Activated CD4-positive, alpha-beta memory T cell treated with anti-CD3 and anti-CD28 coated beads for 36 hours (primary cell): ENCODE results near the gene H2AZ1. TPM values are rescaled to one million over a fixed set of nuclear protein-coding genes. Genes with fewer than 3 reads are reported as not detected.

ENCODE experiments used
- CTCF ChIA-PET: fragments of 350-600 bp; sonication (Branson Sonifier 250); formaldehyde crosslinking; loops from one replicate; lab custom pipeline; 2021; ENCODE audit warnings: antibody characterized with exemption, inconsistent platforms; lab: Charles Lee
- POLR2A ChIA-PET: fragments of 350-600 bp; sonication (Branson Sonifier 250); formaldehyde crosslinking; loops from one replicate; lab custom pipeline; 2021; ENCODE audit warnings: antibody characterized with exemption; lab: Charles Lee
- DNase-seq: peaks from one replicate; pipeline ENCODE4 v3.0.0-alpha.2; 2020
- H3K27ac Mint-ChIP-seq: one replicate; pipeline ENCODE4 v1.8.0; 2021; ENCODE audit warnings: mixed read lengths
- H3K27me3 Mint-ChIP-seq: one replicate; pipeline ENCODE4 v1.8.0; 2021; ENCODE audit warnings: mixed read lengths
- H3K36me3 Mint-ChIP-seq: one replicate; pipeline ENCODE4 v1.8.0; 2021; ENCODE audit warnings: mixed read lengths
- H3K4me1 Mint-ChIP-seq: one replicate; pipeline ENCODE4 v1.8.0; 2021; ENCODE audit warnings: low read depth, mixed read lengths
- H3K4me3 Mint-ChIP-seq: one replicate; pipeline ENCODE4 v1.8.0; 2021; ENCODE audit warnings: mild to moderate bottlenecking, mixed read lengths
- H3K9me3 Mint-ChIP-seq: one replicate; pipeline ENCODE4 v1.8.0; 2021; ENCODE audit warnings: mixed read lengths
- intact Hi-C: fragments of 100-400 bp; cut with micrococcal nuclease; formaldehyde crosslinking; loops from one replicate; pipeline ENCODE4 v1.15.1; 2023
- total RNA-seq, 2 experiments: library from RNA; stranded (reverse); gene quantifications; one replicate each; pipeline ENCODE4 v1.2.3, GENCODE V29; 2021

The H2AZ1 gene
- 100 to 1,000 TPM; 709 to 731 TPM for total RNA-seq

DNA sequence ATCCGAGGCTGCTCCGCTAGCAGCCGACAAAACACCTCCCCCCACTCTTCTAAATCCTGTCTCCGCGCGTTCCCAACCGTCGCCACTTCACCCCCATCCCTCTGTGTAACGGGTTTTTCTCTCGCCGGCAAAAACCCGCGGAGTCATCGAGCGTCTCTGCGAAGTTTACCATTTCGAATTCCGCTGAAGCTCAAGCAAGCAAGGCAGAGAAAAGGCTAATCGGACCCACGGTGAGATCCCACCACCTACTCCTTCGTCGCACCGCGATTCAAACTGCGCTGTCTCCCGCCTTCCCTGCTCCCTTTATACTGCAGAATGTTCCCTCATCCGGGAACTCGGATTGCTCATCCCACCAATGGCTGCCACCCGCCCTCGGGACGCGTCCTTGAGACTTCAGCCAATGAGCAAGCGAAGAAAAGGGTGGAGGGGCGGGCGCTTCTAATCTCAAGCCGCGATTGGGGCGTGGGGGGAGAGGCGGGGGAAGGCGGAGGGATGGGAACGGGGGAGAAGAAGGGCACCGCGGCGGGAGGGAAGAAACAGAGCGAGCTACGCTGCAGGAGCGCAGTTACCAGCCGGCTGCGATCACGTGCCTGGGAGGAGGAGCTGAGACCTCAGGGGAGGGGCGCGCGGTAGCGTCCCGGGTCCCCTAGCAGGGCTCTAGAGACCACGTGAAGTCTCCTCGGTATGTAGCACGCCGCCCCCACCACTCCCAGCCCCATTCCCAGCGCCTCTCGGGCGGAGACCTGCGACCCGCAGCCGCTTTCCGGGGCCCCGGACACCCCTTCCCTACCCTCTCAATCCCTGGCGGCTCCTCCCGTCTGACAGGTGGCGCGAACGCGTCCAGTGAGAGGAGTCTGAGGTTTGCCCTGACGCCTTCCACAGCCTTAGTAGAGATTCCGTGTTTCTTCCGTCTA lies at the start of gene H2AZ1:
H2AZ1 (minus strand) TSS at position 277 of the 914 bp plus-strand sequence; CDS start at position 172, 105 bp downstream.
- H3K4me1 Mint-ChIP-seq = peaks cover 27% of the 10 kb centered on the region
- POLR2A ChIA-PET = interaction anchor here (1.0 to 1.4 kb wide), 5 partner anchors 56 to 862 kb away, joined by 3 to 4 read pairs (median 3); partner anchors contain the start of genes ADH5, DAPP1, LAMTOR3 and TRMT10A
- H3K4me3 Mint-ChIP-seq = no peak within 1 kb of the TSS
- H3K27ac Mint-ChIP-seq = no peak within 1 kb of the TSS
- peaks cover 18% of the 10 kb centered on the region for H3K36me3 Mint-ChIP-seq
- intact Hi-C loops = loop anchor here (1.0 to 10.0 kb wide), 17 partner anchors 56 to 1807 kb away; partner anchors contain the start of genes ADH5, DAPP1, LAMTOR3 and METAP1
- peak; percentile 99 for DNase-seq
- no peaks in the 10 kb centered on the region for H3K9me3 Mint-ChIP-seq
- no peaks in the 10 kb centered on the region for H3K27me3 Mint-ChIP-seq
- CTCF ChIA-PET = interaction anchor here (1.0 to 2.9 kb wide), 5 partner anchors 48 to 955 kb away, joined by 3 to 11 read pairs (median 4); partner anchors contain the start of gene METAP1

- peaks cover 2% of the 10 kb centered on the region for H3K27me3 Mint-ChIP-seq
- H3K4me3 Mint-ChIP-seq = no peak overlapping the region
- no peaks in the 10 kb centered on the region for H3K9me3 Mint-ChIP-seq
- intact Hi-C loops = loop anchor here (5.0 kb wide), 1 partner anchor 84 kb away; no protein-coding TSS in a partner anchor
- CTCF ChIA-PET = interaction anchor here (0.6 to 1.5 kb wide), 6 partner anchors 9 to 98 kb away, joined by 3 to 7 read pairs (median 3); no protein-coding TSS in a partner anchor
- DNase-seq = no peak
- POLR2A ChIA-PET = no interaction called here
- H3K36me3 Mint-ChIP-seq = no peaks in the 10 kb centered on the region
- peaks cover 5% of the 10 kb centered on the region for H3K4me1 Mint-ChIP-seq
- H3K27ac Mint-ChIP-seq = no peak overlapping the region
Measured at GRCh38 chr4:99998062-99998867, 48.2 kb upstream of the H2AZ1 start.

DNA sequence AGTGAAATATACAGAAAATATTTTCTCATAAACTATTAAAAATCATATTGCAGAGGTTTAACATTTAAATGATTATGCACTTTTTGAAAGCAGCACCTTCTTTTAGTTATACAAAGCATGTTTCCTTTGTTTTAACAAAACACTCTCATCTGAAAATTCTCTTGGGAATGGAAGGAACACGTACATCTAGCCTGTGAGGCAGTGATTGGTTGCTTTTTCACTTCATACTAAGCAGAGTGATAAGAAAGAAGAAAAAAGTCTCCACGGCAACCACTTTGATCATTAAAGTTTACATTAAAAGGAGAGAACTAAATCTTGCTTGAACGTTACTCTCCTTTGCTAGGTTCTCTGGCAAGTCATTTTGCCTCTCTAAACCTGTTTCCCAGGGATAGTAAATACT lies 41.7 kb upstream of the H2AZ1 start:
- DNase-seq = no peak
- Mint-ChIP-seq H3K27ac (no peak overlapping the region), H3K36me3 (no peaks in the 10 kb centered on the region), H3K4me1 (no peaks in the 10 kb centered on the region), H3K27me3 (peaks cover 2% of the 10 kb centered on the region), H3K9me3 (no peaks in the 10 kb centered on the region), H3K4me3 (no peak overlapping the region)
- POLR2A ChIA-PET = no interaction called here
- CTCF ChIA-PET = no interaction called here
- intact Hi-C loops = no loop called here

- intact Hi-C loops = no loop called here
- no peak overlapping the region for H3K27ac Mint-ChIP-seq
- ChIA-PET CTCF (no interaction called here), POLR2A (no interaction called here)
- DNase-seq = no peak
- H3K4me3 Mint-ChIP-seq = no peak overlapping the region
- H3K27me3 Mint-ChIP-seq = peaks cover 6% of the 10 kb centered on the region
- no peaks in the 10 kb centered on the region for H3K4me1 Mint-ChIP-seq
- H3K36me3 Mint-ChIP-seq = no peaks in the 10 kb centered on the region
- no peaks in the 10 kb centered on the region for H3K9me3 Mint-ChIP-seq
Measured at GRCh38 chr4:99987681-99988080, 37.6 kb upstream of the H2AZ1 start.

GRCh38 chr4:99986792-99987191 lies 36.7 kb upstream of the H2AZ1 start:
- POLR2A ChIA-PET = no interaction called here
- H3K4me1 Mint-ChIP-seq = no peaks in the 10 kb centered on the region
- CTCF ChIA-PET = no interaction called here
- H3K9me3 Mint-ChIP-seq = no peaks in the 10 kb centered on the region
- H3K27me3 Mint-ChIP-seq = peaks cover 6% of the 10 kb centered on the region
- no peak overlapping the region for H3K27ac Mint-ChIP-seq
- no peak for DNase-seq
- intact Hi-C loops = no loop called here
- no peak overlapping the region for H3K4me3 Mint-ChIP-seq
- no peaks in the 10 kb centered on the region for H3K36me3 Mint-ChIP-seq

- intact Hi-C loops = no loop called here
- DNase-seq = no peak
- H3K36me3 Mint-ChIP-seq = no peaks in the 10 kb centered on the region
- H3K9me3 Mint-ChIP-seq = no peaks in the 10 kb centered on the region
- peaks cover 8% of the 10 kb centered on the region for H3K27me3 Mint-ChIP-seq
- ChIA-PET CTCF (no interaction called here), POLR2A (no interaction called here)
- no peak overlapping the region for H3K4me3 Mint-ChIP-seq
- H3K27ac Mint-ChIP-seq = no peak overlapping the region
- H3K4me1 Mint-ChIP-seq = no peaks in the 10 kb centered on the region
Measured at GRCh38 chr4:99983289-99983943, 33.3 kb upstream of the H2AZ1 start.

DNA sequence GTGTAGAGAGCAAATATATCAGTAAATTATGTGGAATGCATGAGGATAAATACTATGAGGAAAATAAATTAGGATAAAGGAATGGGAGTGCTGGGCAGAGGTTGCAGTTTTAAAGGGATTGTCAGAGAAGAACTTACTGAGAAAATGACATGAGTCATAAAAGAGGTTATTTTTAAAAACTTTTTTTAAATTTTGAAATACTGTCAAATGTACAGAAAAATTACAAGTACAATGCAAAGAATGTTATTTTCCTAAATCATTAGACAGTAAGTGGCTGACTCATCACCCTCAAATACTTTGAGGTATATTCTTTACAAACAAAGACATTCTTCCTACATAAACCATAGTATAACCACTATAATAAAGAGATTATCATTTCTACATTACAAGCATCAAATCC lies 29.8 kb upstream of the H2AZ1 start:
- Mint-ChIP-seq H3K9me3 (peaks cover 4% of the 10 kb centered on the region), H3K36me3 (no peaks in the 10 kb centered on the region), H3K27me3 (peaks cover 4% of the 10 kb centered on the region), H3K4me1 (no peaks in the 10 kb centered on the region), H3K27ac (no peak overlapping the region), H3K4me3 (no peak overlapping the region)
- intact Hi-C loops = no loop called here
- POLR2A ChIA-PET = no interaction called here
- DNase-seq = no peak
- CTCF ChIA-PET = no interaction called here

DNA sequence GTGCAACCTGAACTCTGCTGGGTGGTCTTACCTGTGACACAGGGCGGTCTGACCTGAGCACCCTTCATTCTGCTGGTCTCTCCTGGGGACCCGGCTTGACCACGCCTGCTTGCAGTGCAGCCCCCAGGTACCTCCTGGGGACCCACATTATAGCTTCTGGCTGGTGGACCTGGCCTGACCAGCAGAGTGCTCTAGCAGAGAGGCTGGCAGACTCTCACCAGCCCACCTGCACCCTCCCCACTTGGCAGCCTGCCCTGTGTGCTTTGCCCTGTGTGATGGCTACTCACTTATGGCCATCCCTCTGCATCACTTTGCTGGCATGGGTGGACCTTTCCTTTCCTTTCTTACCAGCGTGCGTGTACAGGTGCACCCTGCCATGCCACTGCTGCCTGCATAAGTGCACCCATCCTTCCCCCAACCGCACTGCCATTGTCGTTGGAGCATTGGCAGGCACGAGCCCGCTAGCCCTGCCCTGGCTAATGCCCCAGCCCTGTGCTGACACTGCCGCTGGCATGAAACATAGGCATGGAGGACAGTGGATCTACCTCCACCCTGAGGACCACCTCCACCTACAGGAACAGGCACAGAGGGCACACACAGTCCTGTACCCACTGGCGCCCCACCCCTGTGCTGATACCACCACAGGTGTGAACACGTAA lies 21.5 kb upstream of the H2AZ1 start:
- Mint-ChIP-seq H3K36me3 (no peaks in the 10 kb centered on the region), H3K27ac (no peak overlapping the region), H3K27me3 (peaks cover 5% of the 10 kb centered on the region), H3K4me1 (no peaks in the 10 kb centered on the region), H3K9me3 (peaks cover 9% of the 10 kb centered on the region), H3K4me3 (no peak overlapping the region)
- ChIA-PET POLR2A (no interaction called here), CTCF (no interaction called here)
- no peak for DNase-seq
- intact Hi-C loops = no loop called here

DNA sequence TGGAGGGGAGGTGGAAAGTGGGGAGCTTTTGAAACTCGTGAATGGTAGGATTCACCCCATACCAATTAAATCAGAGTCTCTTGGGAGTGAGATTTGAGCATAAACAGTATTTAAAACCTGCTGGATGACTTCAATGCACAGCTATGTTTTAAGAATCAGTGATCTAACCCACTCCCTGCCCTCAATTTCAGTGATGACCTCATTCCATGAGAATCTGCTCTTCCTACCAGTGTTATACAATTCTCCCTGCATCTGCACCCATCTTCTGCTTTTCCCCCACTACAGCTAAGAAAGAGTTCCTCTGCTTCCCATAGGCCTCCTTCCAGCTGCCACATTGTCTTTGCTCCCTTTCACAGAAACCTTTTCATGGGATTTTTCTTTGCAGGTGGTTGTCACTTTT lies 18.3 kb upstream of the H2AZ1 start:
- POLR2A ChIA-PET = no interaction called here
- intact Hi-C loops = no loop called here
- CTCF ChIA-PET = no interaction called here

GRCh38 chr4:99966692-99967091 lies 16.6 kb upstream of the H2AZ1 start:
- no peaks in the 10 kb centered on the region for H3K36me3 Mint-ChIP-seq
- no peak for DNase-seq
- peaks cover 5% of the 10 kb centered on the region for H3K27me3 Mint-ChIP-seq
- H3K4me3 Mint-ChIP-seq = no peak overlapping the region
- intact Hi-C loops = no loop called here
- H3K27ac Mint-ChIP-seq = no peak overlapping the region
- POLR2A ChIA-PET = no interaction called here
- no peaks in the 10 kb centered on the region for H3K9me3 Mint-ChIP-seq
- H3K4me1 Mint-ChIP-seq = peaks cover 13% of the 10 kb centered on the region
- CTCF ChIA-PET = no interaction called here

More for the DNA sequence above, 18.3 kb upstream of the H2AZ1 start:
- no peaks in the 10 kb centered on the region for H3K9me3 Mint-ChIP-seq
- H3K36me3 Mint-ChIP-seq = no peaks in the 10 kb centered on the region
- no peak overlapping the region for H3K27ac Mint-ChIP-seq
- DNase-seq = no peak
- H3K4me1 Mint-ChIP-seq = peaks cover 13% of the 10 kb centered on the region
- H3K27me3 Mint-ChIP-seq = peaks cover 5% of the 10 kb centered on the region
- H3K4me3 Mint-ChIP-seq = no peak overlapping the region

DNA sequence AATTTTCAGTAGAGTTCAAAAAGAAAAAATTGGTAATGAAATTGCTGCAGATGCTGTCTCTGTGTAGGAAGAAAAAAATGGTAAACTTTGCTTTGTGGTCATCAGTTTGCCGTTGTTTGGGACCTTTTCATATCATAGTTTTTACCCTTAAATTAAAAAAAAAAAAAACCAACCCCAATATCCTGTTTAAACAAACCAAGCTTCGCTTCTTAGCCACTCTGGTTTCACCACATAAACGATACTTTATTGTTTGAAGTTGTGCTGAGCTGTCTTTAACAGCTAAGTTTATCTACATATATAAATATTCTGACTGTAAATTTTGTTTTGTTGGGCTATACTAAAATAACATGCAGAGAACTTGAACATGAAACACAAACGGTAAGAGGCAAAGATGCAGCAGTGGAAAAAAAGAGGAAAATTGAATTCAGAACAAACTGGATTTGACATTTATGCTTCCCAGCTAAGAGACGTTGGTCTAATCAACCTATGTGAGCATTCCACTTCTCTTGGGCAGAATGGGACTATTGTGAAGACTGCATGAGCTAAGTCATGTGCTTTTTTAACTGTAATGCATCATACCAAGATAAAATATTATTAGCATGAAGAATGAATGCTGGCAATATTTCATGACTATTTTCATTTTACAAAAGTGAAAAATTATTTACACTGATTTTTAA lies 15.7 kb upstream of the H2AZ1 start:
- Mint-ChIP-seq H3K9me3 (no peaks in the 10 kb centered on the region), H3K4me1 (peaks cover 13% of the 10 kb centered on the region), H3K27ac (no peak overlapping the region), H3K36me3 (no peaks in the 10 kb centered on the region), H3K4me3 (no peak overlapping the region), H3K27me3 (peaks cover 5% of the 10 kb centered on the region)
- DNase-seq = no peak
- ChIA-PET POLR2A (no interaction called here), CTCF (no interaction called here)
- intact Hi-C loops = no loop called here
